Hematopoietic multipotent progenitor cell treated with erythropoietin and hydrocortisone succinate and interleukin-3 and kit ligand, for 8 days (in vitro differentiated cells): Measurements from ENCODE around the gene SMYD3.
"Not testable (repeated sequence)": the region's sequence is repeated elsewhere in the genome, so short reads cannot be mapped to it uniquely, and the experiment has no call there.

Experiments
- DNase-seq: peaks from one replicate; pipeline ENCODE4 v3.0.0-alpha.2; 2015

Gene SMYD3

DNA sequence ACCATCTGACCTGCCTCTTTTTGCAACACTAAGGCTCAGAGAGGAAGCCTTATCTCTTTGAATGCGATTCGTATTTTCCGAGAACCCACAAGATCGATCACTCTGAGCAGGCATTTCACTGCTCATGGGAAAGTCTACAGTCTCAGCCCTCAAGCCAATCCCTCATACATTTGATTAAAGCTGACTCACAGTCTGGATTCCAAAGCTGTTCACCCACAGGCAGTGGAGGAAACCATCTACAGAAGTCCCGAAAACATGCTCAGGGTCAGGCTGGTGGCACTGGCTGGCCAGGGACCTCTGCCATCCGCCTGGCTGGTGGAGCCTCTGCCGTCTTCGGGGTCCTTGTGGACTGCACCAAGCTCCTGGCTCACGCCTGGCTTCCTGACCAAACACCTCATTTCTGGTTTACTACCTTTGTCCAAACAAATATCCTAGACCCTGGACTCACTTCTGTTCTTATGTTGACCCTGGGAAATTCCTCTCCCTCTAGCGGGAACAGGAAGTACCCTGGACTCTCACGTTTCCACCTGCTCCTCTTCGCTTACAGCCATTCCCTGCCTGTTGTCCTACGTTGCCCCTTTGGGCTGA is 650.0 kb downstream of the SMYD3 start:
- DNase-seq = no peak

GRCh38 chr1:245855846-245856730 is 651.0 kb downstream of the SMYD3 start:
- no peak for DNase-seq

- no peak for DNase-seq
Observed at GRCh38 chr1:245853291-245853690, 653.8 kb downstream of the SMYD3 start.

DNA sequence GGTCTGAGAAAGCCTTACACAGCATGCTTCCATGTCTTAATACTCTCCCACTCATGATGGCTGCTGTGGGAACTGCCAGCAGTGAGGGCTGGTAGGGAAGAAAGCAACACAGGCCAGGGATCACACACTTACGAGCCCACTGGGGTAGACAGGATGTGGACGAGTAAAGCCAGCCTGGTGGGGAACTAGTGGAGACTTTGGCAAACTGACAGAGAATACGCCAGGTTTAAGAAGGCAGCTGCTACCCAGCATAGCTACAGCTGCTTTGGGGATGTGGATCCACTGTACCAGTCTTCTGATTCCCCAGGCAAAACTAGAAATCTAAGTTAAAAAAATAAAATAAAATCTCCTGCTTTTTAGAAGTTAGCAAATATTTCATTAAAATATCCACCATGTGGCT is 664.0 kb downstream of the SMYD3 start:
- no peak for DNase-seq

- DNase-seq = no peak
Observed at GRCh38 chr1:245842106-245842505, 665.0 kb downstream of the SMYD3 start.

- DNase-seq = no peak
Observed at GRCh38 chr1:245840971-245841370, 666.1 kb downstream of the SMYD3 start.

- DNase-seq = no peak
Observed at GRCh38 chr1:245837718-245838117, 669.4 kb downstream of the SMYD3 start.

DNA sequence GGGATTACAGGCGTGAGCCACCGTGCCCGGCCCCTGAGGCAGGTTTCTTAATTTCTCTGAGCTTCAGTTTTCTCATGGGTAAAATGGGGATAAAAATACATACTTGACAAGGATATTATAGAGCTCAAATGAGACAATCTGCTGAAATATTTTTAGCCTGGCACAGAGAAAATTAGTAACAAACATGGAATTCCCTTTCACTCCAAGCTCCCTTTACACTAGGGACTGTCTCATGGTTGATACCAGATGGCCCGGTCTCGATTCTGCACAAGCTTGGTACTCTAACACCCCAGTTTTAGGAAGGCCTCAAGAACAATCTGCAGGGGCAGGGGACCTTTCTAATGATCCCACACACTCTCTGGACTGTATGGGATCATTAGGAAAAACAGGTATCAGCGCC is 671.7 kb downstream of the SMYD3 start:
- no peak for DNase-seq

DNA sequence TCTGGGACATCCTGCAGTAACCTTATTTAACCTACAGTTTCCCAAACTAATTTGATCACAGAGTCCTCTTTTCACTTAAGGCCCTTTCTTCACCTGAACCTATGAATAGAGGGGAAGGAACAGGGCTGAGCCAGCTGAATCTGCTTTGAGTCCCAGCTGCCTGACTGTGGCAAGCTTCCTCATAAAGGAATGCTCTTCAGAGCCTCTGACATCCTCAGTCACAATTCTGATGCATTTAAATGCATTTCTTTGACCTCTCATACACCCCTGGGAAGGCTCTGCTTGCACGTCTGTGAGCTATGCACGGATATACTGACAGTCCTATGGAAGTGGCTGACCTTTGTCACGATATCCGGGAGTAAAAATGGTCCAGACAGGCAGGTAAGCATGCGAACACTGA is 673.1 kb downstream of the SMYD3 start:
- no peak for DNase-seq

DNA sequence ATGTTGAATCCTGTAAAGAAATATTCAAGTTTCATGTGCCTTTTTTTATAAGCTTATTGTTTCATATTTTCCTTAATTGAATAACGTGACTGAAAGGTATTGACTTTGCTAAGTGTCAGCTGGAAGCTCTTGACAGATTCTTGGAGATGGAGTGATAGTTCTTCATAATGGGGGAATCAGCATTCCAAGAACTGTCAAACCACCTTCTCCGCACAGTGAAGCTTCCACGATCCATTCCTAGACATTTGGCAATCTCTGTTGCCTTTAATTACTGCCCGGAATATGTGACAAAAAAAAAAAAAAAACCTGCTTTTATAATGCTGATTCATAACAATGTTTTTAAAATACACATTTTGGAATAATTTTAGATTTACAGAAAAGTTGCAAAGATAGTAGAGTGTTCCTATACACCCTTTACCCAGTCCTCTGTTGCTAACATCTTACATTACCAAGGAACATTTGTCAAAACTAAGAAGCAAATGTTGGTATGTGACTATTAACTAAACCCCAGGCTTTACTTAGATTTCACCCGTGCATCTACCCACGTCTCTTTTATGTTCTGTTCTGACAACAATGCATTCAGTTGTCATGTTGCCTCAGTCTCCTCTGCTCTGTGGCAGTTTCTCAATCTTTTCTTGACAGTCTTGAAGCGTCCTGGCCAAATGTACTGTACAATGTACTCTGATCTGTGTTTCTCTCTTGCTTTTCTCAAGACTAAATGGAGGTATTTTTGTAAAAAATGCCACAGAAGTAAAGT is 674.1 kb downstream of the SMYD3 start:
- no peak for DNase-seq

- DNase-seq = no peak
Observed at GRCh38 chr1:245831518-245831917, 675.6 kb downstream of the SMYD3 start.

DNA sequence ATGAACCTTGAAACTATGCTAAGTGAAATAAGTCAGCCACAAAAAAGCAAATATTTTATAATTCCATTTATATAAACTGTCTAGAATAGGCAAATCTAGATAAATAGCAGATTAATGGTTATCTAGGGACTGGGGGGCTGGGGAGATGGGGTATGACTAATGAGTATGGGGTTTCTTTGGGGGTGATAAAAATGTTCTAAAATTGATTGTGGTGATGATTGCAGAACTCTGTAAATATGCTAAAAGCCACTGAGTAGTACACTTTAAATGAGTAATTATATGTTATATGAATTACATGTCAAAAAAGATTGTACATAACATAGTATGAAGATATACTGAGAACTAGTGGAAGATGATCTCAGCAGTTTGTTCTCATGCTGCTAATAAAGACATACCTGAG is 677.3 kb downstream of the SMYD3 start:
- no peak for DNase-seq

DNA sequence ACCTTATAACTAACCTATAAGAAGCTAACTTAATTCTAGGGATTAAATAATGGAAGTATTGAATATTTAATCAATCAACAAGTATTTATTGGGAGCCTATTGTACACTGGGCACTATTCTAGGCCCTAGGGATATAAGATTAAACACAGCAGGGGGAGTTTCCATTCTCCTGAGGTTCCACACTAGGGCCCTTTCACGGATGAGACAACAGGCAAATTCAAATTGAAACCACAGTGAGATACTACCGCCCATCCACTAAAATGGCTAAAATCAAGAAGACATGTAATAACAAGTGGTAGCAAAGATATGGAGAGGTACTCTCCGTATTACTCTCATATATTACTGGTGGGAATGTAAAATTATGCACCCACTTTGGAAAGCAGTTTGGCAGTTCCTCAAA is 677.9 kb downstream of the SMYD3 start:
- DNase-seq = no peak

- DNase-seq = no peak
Observed at GRCh38 chr1:245827301-245827700, 679.8 kb downstream of the SMYD3 start.

DNA sequence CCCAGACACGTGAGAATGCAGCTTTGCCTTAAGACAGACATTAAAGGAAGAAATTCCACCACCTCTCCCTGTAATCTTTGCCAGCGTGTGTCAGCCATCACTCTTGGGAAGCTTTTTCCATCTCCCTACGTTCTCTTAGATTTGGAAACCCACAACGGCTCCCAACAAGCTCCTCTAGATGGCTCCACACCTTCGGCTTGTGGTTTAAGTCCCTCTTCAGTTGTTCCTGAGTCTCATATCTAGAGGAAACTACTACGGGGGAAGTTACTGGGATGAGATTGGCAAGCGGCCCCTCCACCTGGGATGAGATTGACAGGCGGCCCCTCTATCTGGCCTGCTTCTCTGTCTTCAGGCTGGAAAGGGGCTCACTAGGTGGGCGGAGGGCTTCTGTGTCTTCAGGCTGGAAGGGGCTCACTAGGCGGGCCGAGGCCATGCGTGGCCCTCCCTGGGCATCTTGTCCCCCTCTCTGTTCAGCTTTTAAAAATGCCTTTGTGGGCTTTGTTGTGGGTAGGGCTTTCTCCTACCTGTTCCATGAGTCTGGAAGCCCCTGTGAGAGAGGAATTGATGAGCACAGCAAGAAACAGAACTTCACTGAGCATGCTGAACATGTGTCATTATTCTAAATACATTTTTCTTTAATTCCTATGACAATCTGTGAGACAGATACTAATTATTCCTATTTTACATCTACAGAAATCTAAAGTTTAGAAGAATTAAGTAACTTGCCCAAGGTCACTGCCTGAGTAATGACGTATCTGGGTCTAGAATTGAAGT is 681.8 kb downstream of the SMYD3 start:
- DNase-seq = no peak

DNA sequence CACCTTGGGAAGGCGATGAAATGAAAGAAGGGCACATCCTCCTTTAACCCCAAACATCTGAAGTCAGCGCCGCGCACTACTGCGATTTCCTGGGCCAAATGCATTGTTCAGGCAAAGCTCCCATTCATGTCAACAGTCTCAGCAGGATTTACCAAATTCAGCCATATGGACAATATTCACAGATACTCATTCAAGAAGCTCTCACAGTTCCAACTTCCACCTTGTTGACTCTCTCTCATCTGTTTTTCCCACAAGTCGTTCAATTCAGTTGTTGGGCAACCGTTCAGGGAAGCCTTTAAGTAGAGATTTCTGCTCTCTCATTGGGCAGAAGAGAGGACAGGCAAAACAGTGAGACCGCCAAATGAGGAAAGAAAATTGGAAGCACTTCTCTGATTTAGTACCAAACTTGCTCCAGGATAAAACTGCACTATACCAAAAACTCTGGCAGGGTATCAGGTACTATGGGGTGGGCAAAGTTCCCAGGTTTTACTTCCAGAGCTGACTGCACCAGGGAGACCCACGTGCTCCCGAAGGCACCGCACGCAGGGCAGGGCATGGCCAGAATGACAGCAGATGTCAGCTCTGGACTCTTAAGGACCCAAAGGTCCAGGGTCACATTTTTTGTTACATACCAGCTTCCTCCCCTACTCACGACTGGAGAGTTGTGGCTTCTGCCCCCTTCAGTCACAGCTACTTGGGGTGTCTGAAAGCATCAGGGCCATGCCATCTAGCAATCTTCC is 683.5 kb downstream of the SMYD3 start:
- no peak for DNase-seq

- DNase-seq = no peak
Observed at GRCh38 chr1:245822996-245823395, 684.1 kb downstream of the SMYD3 start.

GRCh38 chr1:245818363-245818762 is 688.7 kb downstream of the SMYD3 start:
- DNase-seq = not testable (repeated sequence)

- DNase-seq = not testable (repeated sequence)
Observed at GRCh38 chr1:245816496-245816895, 690.6 kb downstream of the SMYD3 start.

GRCh38 chr1:245814651-245815050 is 692.4 kb downstream of the SMYD3 start:
- DNase-seq = no peak

DNA sequence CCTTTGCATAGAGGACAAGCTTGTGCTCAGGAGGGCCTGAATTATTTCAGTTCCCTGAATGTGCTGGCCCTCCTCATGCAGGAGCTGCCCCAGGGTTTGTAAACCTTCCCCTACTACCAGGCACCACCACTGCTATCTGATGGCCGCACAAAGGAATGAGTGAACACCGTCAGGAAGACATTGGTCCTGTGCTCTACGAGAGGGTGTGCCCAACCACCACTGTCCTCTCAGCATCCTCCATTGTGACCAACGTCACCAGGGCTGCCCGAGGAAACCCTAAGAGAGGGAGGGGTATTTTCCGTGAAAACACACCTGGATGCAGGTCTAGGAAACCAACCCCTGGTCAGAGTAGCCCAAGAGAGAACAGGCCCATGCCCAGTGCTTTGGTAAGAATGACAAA is 694.8 kb downstream of the SMYD3 start:
- no peak for DNase-seq

- DNase-seq = no peak
Observed at GRCh38 chr1:245810789-245811337, 696.2 kb downstream of the SMYD3 start.
